Measurements from ENCODE around the gene STAT6.

The STAT6 gene

GRCh38 chr12:57111031-57111734 lies at the start of gene STAT6:
Gene STAT6, minus strand, starts transcription at chr12:57111362. Its CDS starts 3,084 bp downstream, at chr12:57108278.
- DNase-seq (ENCODE audit: insufficient read length, low spot score) (peak; percentile 54), FAIRE-seq (no peak)

- no peak for DNase-seq (ENCODE audit: insufficient read length, low spot score)
- no peak for FAIRE-seq
Measured at GRCh38 chr12:57160741-57161140, 49.6 kb upstream of the STAT6 start.

GRCh38 chr12:57160040-57160439 lies 48.9 kb upstream of the STAT6 start:
- DNase-seq (ENCODE audit: insufficient read length, low spot score) (no peak), FAIRE-seq (no peak)

- no peak for FAIRE-seq
Measured at GRCh38 chr12:57159311-57159710, 48.1 kb upstream of the STAT6 start.

GRCh38 chr12:57158665-57159064 lies 47.5 kb upstream of the STAT6 start:
- DNase-seq (ENCODE audit: insufficient read length, low spot score) (no peak), FAIRE-seq (no peak)

More at GRCh38 chr12:57159311-57159710, 48.1 kb upstream of the STAT6 start:
- no peak for DNase-seq (ENCODE audit: insufficient read length, low spot score)

- FAIRE-seq (no peak), DNase-seq (ENCODE audit: insufficient read length, low spot score) (no peak)
Measured at GRCh38 chr12:57158186-57158585, 47.0 kb upstream of the STAT6 start.

- DNase-seq (ENCODE audit: insufficient read length, low spot score) = no peak
- no peak for FAIRE-seq
Measured at GRCh38 chr12:57157588-57158173, 46.5 kb upstream of the STAT6 start.

- no peak for DNase-seq (ENCODE audit: insufficient read length, low spot score)
- FAIRE-seq = no peak
Measured at GRCh38 chr12:57156701-57157403, 45.7 kb upstream of the STAT6 start.

GRCh38 chr12:57154804-57155434 lies 43.8 kb upstream of the STAT6 start:
- FAIRE-seq (no peak), DNase-seq (ENCODE audit: insufficient read length, low spot score) (no peak)

- DNase-seq (ENCODE audit: insufficient read length, low spot score) = no peak
- FAIRE-seq = no peak
Measured at GRCh38 chr12:57154076-57154475, 42.9 kb upstream of the STAT6 start.

- no peak for FAIRE-seq
- no peak for DNase-seq (ENCODE audit: insufficient read length, low spot score)
Measured at GRCh38 chr12:57153415-57153997, 42.3 kb upstream of the STAT6 start.

GRCh38 chr12:57152639-57153038 lies 41.5 kb upstream of the STAT6 start:
- no peak for DNase-seq (ENCODE audit: insufficient read length, low spot score)
- no peak for FAIRE-seq

- DNase-seq (ENCODE audit: insufficient read length, low spot score) (no peak), FAIRE-seq (no peak)
Measured at GRCh38 chr12:57151741-57152630, 40.8 kb upstream of the STAT6 start.

GRCh38 chr12:57150400-57151000 lies 39.3 kb upstream of the STAT6 start:
- DNase-seq (ENCODE audit: insufficient read length, low spot score) = no peak
- no peak for FAIRE-seq

- FAIRE-seq = no peak
- DNase-seq (ENCODE audit: insufficient read length, low spot score) = no peak
Measured at GRCh38 chr12:57149245-57149900, 38.2 kb upstream of the STAT6 start.

- no peak for FAIRE-seq
- DNase-seq (ENCODE audit: insufficient read length, low spot score) = no peak
Measured at GRCh38 chr12:57148469-57149244, 37.5 kb upstream of the STAT6 start.

- no peak for DNase-seq (ENCODE audit: insufficient read length, low spot score)
- no peak for FAIRE-seq
Measured at GRCh38 chr12:57146961-57147944, 36.1 kb upstream of the STAT6 start, which contains the start of gene LRP1-AS. Gene LRP1-AS, minus strand, starts transcription at chr12:57147619.

All from HTR-8/SVneo (cell line).